ENCODE data around the gene MSH2.
"Not testable (repeated sequence)": the region's sequence is repeated elsewhere in the genome, so short reads cannot be mapped to it uniquely, and the experiment has no call there.

MSH2 gene

GRCh38 chr2:47402805-47403608 lies at the start of gene MSH2:
Gene MSH2, plus strand, starts transcription at chr2:47403156. Its CDS starts 36 bp downstream, at chr2:47403192.
- peak; percentile 90 for DNase-seq

GRCh38 chr2:47354013-47354847 lies 48.7 kb upstream of the MSH2 start:
- no peak for DNase-seq

- DNase-seq = no peak
These were observed 48.1 kb upstream of the MSH2 start for GRCh38 chr2:47354848-47355204.

GRCh38 chr2:47357483-47357882 lies 45.5 kb upstream of the MSH2 start:
- no peak for DNase-seq

- DNase-seq = no peak
These were observed 43.5 kb upstream of the MSH2 start for GRCh38 chr2:47359375-47359868.

- DNase-seq = no peak
These were observed 42.7 kb upstream of the MSH2 start for GRCh38 chr2:47360283-47360682.

GRCh38 chr2:47360927-47361326 lies 42.0 kb upstream of the MSH2 start:
- DNase-seq = no peak

GRCh38 chr2:47361505-47362229 lies 41.3 kb upstream of the MSH2 start:
- DNase-seq = not testable (repeated sequence)

- no peak for DNase-seq
These were observed 29.2 kb upstream of the MSH2 start for GRCh38 chr2:47373747-47374146.

GRCh38 chr2:47375307-47375706 lies 27.6 kb upstream of the MSH2 start:
- no peak for DNase-seq

GRCh38 chr2:47379384-47379783 lies 23.6 kb upstream of the MSH2 start:
- DNase-seq = no peak

- DNase-seq = no peak
These were observed 21.5 kb upstream of the MSH2 start for GRCh38 chr2:47381408-47381807.

- no peak for DNase-seq
These were observed 16.4 kb upstream of the MSH2 start for GRCh38 chr2:47386551-47386950.

- no peak for DNase-seq
These were observed 14.1 kb upstream of the MSH2 start for GRCh38 chr2:47388888-47389287.

GRCh38 chr2:47389692-47390091 lies 13.3 kb upstream of the MSH2 start:
- no peak for DNase-seq

- no peak for DNase-seq
These were observed 984 bp upstream of the MSH2 start for GRCh38 chr2:47401789-47402554.

GRCh38 chr2:47402555-47402804 lies 476 bp upstream of the MSH2 start:
- no peak for DNase-seq

GRCh38 chr2:47403609-47404193 lies 745 bp downstream of the MSH2 start:
- DNase-seq = no peak

- no peak for DNase-seq
These were observed 1.4 kb downstream of the MSH2 start for GRCh38 chr2:47404356-47404755.

GRCh38 chr2:47405757-47406156 lies 2.8 kb downstream of the MSH2 start:
- DNase-seq = no peak

GRCh38 chr2:47406649-47407330 lies 3.8 kb downstream of the MSH2 start:
- not testable (repeated sequence) for DNase-seq

- DNase-seq = not testable (repeated sequence)
These were observed 5.0 kb downstream of the MSH2 start for GRCh38 chr2:47407976-47408375.
